Skeletal muscle cell (primary cell): ENCODE results near the gene PTH1R.
A peak's percentile ranks its signal among the peaks of the same experiment; 100 is the strongest.

Experiments used
- DNase-seq: peaks from one replicate; pipeline ENCODE4 v3.0.0-alpha.2; 2010; ENCODE audit warnings: low read depth
- H3K4me3 ChIP-seq: 2 replicates; pipeline ENCODE4 v1.5.1; 2011; ENCODE audit warnings: low read depth, mild to moderate bottlenecking, control low read depth, low read length, moderate library complexity

Gene PTH1R

DNA sequence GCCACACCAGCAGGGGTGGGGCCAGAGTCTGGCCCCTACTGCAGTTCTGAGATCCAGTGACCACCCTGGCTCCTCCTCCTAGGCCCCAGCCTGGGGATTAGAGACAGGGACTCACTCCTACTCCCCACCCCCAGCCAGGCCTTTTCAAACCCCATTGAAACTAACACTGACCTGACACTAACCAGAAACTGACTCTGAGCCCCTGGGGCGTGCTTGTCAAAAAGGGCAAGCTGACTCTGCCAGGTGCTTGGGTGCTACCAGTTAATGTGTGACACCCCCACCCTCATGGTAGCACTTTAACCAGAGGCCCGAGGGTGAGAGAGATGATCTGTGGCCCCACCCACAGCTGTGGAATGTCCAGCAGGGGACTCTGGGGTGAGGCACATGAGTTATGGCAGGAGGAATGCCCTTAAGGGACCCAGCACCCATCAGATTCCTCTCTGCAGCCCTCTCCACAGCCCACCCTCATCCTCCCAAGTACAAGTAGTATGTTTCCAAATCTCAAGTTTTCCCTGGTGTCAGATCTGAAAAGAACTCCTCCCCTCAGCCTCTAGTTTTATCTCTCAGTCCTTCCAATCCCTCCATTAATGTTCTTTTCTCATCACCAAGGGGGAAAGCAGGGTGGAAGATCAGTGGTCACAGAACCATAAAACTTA lies 1.4 kb downstream of the PTH1R start:
- H3K4me3 ChIP-seq = no peak overlapping the region
- no peak for DNase-seq

DNA sequence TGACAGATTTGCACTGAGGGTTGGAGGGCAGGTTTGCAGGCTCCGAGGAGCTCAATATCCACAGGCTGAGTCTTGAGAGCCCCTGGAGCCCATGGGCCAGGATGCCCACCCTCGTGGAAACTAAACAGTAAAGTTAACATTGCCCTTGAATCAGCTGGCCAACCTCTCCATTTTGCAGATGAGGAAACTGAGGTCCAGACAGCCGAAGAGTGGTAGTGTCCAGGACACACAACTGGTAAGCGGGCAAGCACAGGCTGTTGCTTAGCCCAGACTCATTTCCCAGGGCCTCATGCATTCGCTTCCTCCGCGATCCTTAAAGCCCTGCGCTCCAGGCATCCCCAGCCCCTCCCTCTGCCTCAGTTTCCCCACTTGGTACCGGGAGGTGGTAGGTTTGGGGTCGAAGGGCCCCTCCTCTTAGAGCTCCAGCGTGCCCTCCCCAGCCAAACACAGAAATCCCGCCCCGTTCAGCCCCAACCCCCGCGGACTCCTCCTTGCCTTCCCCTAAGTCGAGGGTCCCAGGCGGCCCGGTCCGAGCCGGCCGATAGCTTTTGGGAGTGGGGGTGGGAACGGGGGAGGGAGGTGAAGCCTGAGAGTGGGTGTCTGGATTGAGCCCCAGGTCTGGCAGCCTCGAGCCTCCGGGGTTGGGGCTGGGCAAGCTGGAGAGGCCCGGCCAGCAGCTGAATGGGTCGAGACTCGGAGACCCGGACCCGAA lies 3.5 kb downstream of the PTH1R start:
- no peak for DNase-seq
- peak overlapping the region; percentile 57 for H3K4me3 ChIP-seq

DNA sequence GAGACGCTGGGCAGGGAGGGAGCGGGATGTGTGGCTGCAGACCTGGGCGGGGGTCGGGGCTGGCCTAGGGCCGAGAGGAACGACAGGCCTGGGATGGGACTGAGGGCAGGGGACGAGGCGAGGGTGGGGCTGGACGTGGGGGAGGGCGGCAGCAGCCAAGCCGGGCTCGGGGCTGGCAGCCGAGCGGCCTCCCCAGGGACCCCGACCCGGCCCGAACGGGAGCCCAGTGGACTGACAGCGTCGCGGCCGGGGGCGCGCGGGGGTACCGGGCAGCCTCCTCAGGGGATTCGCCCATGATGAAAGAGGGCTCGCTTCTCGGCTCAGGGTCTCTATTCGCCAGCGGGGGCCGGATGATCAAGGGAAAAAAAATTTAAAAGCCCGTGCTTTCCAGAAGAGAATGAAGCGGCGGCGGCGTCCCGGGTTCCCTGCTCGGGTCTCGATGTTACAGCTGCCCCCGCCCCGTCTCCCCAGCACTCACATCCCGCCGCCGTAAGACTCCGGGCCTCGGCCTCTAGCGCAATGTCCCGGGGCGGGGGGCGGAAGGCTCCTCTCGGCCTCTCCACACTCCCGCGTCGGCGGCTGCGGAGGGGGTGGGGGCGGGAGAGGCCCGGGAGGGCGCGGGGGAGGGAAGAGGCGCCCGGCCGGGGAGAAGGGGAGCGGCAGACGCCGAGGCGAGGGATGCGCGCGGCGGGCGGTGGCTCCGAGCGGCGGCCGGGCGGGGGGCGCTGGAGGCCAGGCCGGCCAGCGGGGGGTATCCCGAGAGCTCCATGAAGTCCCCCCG lies 4.3 kb downstream of the PTH1R start:
- DNase-seq = no peak
- H3K4me3 ChIP-seq = peak overlapping the region; percentile 57

DNA sequence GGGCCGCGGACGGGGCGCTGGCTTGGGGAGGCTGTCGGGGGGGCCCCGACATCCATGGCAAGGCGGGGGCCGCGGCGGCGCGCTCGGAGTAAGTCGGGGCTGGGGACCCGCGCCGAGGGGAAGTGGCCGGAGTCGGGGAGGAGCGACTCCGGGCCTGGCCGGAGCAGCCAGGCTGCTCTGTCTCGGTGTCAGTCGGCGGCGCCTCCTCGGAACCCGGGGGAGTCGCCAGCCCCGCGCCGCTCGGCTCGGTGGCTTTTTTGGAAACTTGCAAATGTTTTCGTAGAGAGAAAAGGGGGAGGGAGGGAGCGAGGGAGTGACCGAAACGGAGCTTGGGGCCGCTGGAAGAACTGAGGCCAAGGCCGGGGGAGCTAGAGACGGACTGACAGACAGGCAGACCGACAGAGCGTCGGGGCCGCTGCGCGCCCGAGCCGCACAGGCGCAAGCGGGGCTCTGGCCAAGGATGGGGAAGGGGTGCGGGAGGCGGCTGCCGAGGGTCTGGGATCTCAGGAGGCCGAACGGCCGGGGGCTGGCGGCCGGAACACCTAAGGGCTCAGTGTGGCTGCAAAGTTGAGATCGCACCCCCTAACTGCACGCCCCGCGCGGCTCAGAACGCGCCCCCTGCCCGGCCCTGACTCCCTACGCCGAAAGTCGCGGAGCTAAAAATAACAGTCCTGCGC lies 5.0 kb downstream of the PTH1R start:
- DNase-seq = no peak
- peak overlapping the region; percentile 57 for H3K4me3 ChIP-seq

GRCh38 chr3:46883054-46883829 lies 5.7 kb downstream of the PTH1R start:
- H3K4me3 ChIP-seq = peak overlapping the region; percentile 57
- DNase-seq = no peak

DNA sequence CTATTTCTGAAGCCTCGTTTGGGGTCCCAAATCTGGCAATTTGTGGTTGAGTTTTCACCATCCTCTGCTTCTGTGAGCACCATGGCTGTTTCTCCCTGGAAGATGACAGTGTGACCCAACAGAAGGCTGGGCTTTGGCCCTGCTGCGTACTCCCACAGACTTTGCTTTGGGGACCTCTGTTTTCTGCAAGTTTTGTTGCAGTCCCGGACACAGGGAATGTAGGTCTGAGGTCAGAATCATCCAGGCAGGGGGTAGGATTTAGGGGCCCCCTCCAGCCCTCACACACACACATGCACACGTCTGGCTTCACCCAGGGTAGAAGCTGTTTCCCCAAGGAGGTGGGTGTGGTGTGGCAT lies 6.3 kb downstream of the PTH1R start:
- H3K4me3 ChIP-seq = peak overlapping the region; percentile 32
- DNase-seq = no peak

GRCh38 chr3:46884427-46884826 lies 6.9 kb downstream of the PTH1R start:
- H3K4me3 ChIP-seq = no peak overlapping the region
- no peak for DNase-seq

- H3K4me3 ChIP-seq = no peak overlapping the region
These were observed 7.4 kb downstream of the PTH1R start for GRCh38 chr3:46884929-46885328.

GRCh38 chr3:46885612-46886011 lies 8.1 kb downstream of the PTH1R start:
- H3K4me3 ChIP-seq = no peak overlapping the region

More at GRCh38 chr3:46884929-46885328, 7.4 kb downstream of the PTH1R start:
- no peak for DNase-seq

GRCh38 chr3:46887980-46888494 lies 10.5 kb downstream of the PTH1R start:
- DNase-seq = no peak
- H3K4me3 ChIP-seq = no peak overlapping the region

More at GRCh38 chr3:46885612-46886011, 8.1 kb downstream of the PTH1R start:
- no peak for DNase-seq

GRCh38 chr3:46888705-46889104 lies 11.2 kb downstream of the PTH1R start:
- no peak overlapping the region for H3K4me3 ChIP-seq
- no peak for DNase-seq

- DNase-seq = no peak
These were observed 12.0 kb downstream of the PTH1R start for GRCh38 chr3:46889381-46890110.

GRCh38 chr3:46890132-46890531 lies 12.6 kb downstream of the PTH1R start:
- no peak overlapping the region for H3K4me3 ChIP-seq
- DNase-seq = no peak

More at GRCh38 chr3:46889381-46890110, 12.0 kb downstream of the PTH1R start:
- no peak overlapping the region for H3K4me3 ChIP-seq

GRCh38 chr3:46891132-46891531 lies 13.6 kb downstream of the PTH1R start:
- no peak overlapping the region for H3K4me3 ChIP-seq
- DNase-seq = no peak

GRCh38 chr3:46892285-46893145 lies 15.0 kb downstream of the PTH1R start:
- no peak for DNase-seq
- peak overlapping the region; percentile 39 for H3K4me3 ChIP-seq

DNA sequence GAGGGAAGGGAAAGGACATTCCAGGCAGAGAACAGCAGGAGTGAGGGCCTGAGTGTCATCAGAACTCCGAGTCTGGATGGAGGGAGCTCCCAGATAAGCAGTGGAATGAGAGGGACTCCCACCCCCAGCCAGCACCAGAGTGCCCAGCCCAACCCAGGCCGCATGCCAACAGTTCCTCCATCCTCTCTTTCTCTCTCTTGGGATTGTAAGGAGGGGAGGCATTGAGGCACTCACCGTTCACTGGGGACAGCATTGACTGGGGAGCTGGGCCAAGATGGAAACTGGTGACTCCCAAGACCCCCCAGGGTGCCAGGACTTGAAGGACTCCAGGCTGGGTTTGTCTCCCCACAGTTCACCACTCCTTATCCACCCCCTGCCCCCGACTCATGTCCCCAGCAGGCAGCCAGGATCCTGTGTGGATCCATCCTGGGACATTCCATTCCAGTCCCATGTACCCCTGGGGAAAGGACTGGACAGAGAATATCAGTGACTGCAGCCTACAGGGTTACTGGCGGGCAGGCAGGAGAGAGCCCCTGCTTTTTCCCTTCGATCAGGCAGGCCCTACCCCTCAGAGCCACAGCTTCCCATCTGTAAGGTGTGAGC lies 15.7 kb downstream of the PTH1R start:
- H3K4me3 ChIP-seq = no peak overlapping the region
- DNase-seq = no peak

DNA sequence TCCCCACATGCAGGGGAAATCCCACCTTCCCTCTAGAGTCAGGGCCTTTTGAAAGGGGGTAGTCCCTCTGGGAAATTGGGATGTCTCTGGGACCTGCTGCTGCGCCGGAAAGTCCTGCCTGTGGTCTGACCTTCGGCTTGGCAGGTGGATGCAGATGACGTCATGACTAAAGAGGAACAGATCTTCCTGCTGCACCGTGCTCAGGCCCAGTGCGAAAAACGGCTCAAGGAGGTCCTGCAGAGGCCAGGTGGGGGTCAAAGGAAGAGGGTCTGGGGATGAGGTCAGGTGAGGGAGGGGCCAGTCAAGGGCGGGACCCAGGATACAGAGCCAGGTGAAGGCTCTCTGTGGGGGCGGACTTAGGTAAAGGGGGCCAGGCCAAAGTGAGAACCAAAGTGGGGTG lies 16.2 kb downstream of the PTH1R start:
- no peak for DNase-seq
- no peak overlapping the region for H3K4me3 ChIP-seq
